GM12878 (cell line): ENCODE data around the gene SLC41A1. TPM values are rescaled to one million over a fixed set of nuclear protein-coding genes. Genes with fewer than 3 reads are reported as not detected.

Experiments
- ATAC-seq: fragments of 200-7000 bp; cut with Tn5 transposase; 3 replicates; pipeline ENCODE4 v1.9.1; 2020; ENCODE audit warnings: mild to moderate bottlenecking, moderate library complexity
- BruUV-seq: library from RNA; stranded (reverse); fragments of 400-500 nt; replicated peaks from 2 replicates; lab custom pipeline; 2021; lab: Mats Ljungman, UMichigan
- CTCF ChIA-PET: fragments of 300-600 bp; sonication (Branson Sonifier 250); formaldehyde crosslinking; extraction: SDS; loops from one replicate; lab custom pipeline; 2021; ENCODE audit warnings: inconsistent platforms; lab: Yijun Ruan, JAX
- POLR2A ChIA-PET: fragments of 350-600 bp; formaldehyde crosslinking; extraction: SDS; loops from one replicate; lab custom pipeline; 2021; ENCODE audit warnings: inconsistent platforms; lab: Charles Lee
- RAD21 ChIA-PET: fragments of 300-600 bp; sonication (Branson Sonifier 250); formaldehyde crosslinking; loops from one replicate; lab custom pipeline; 2023; ENCODE audit warnings: antibody characterized with exemption; ENCODE audit not compliant: unreplicated experiment; lab: Charles Lee
- SMC1A ChIA-PET: fragments of 300-600 bp; sonication (Branson Sonifier 250); formaldehyde crosslinking; loops from one replicate; lab custom pipeline; 2023; ENCODE audit not compliant: unreplicated experiment, uncharacterized antibody; lab: Charles Lee
- DNase-seq: peaks from one replicate; pipeline ENCODE4 v3.0.0-alpha.2; 2011; ENCODE audit warnings: low read depth, low spot score
- FAIRE-seq: peaks from 3 replicates; lab custom pipeline; 2011; peaks lifted over from hg19 to GRCh38; lab: Jason Lieb, UNC
- H2AFZ ChIP-seq: 2 replicates; pipeline ENCODE4 v1.6.0; 2011; ENCODE audit warnings: low read depth, low read length, control low read depth; ENCODE audit not compliant: control insufficient read depth
- H3K27ac ChIP-seq: 2 replicates; pipeline ENCODE4 v1.5.1; 2011; ENCODE audit warnings: control low read depth; ENCODE audit not compliant: control insufficient read depth, insufficient read depth
- H3K27me3 ChIP-seq, 2 experiments: replicated peaks in 1 of 2; 2 replicates each; pipeline versions ENCODE4 v1.6.0 to v1.6.1; 2011; ENCODE audit warnings: low read length in 1 of 2; ENCODE audit not compliant: control insufficient read depth in 2 of 2, insufficient read depth in 2 of 2
- H3K36me3 ChIP-seq, 2 experiments: 2 replicates each; pipeline ENCODE4 v1.5.1; 2011; ENCODE audit warnings: low read length in 1 of 2; ENCODE audit not compliant: control insufficient read depth in 2 of 2, insufficient read depth in 2 of 2
- H3K4me1 ChIP-seq: 2 replicates; pipeline ENCODE4 v1.6.1; 2011; ENCODE audit warnings: mild to moderate bottlenecking, low read length, moderate library complexity, mixed read lengths; ENCODE audit not compliant: control insufficient read depth, insufficient read depth
- H3K4me2 ChIP-seq: 2 replicates; pipeline ENCODE4 v1.6.0; 2011; ENCODE audit warnings: control low read depth; ENCODE audit not compliant: control insufficient read depth, insufficient read depth
- H3K4me3 ChIP-seq: fragments of 200-600 bp; sonication (generic); 2 replicates; pipeline ENCODE4 v1.5.1; 2016
- H3K79me2 ChIP-seq: 2 replicates; pipeline ENCODE4 v1.6.0; 2011; ENCODE audit warnings: low read length; ENCODE audit not compliant: control insufficient read depth, insufficient read depth
- H3K9ac ChIP-seq: 2 replicates; pipeline ENCODE4 v1.8.0; 2011; ENCODE audit warnings: low read length, control low read depth, mixed read lengths; ENCODE audit not compliant: control insufficient read depth, insufficient read depth
- H3K9me3 ChIP-seq: replicated peaks from 3 replicates; pipeline ENCODE4 v1.5.1; 2011; ENCODE audit warnings: mild to moderate bottlenecking, low read length; ENCODE audit not compliant: control insufficient read depth, insufficient read depth
- H4K20me1 ChIP-seq: 2 replicates; pipeline ENCODE4 v1.6.0; 2011; ENCODE audit not compliant: control insufficient read depth, insufficient read depth
- BCL11A ChIP-seq: IDR thresholded peaks from 2 replicates; pipeline ENCODE4 v1.6.1; 2011; ENCODE audit warnings: low read depth, low read length
- CEBPB ChIP-seq, 2 experiments: fragments of 150-350 bp in 1 of 2; IDR thresholded peaks; 2 replicates each; pipeline ENCODE4 v1.6.1; 2012 to 2014; ENCODE audit warnings: low read depth in 2 of 2, low read length in 2 of 2, borderline replicate concordance in 1 of 2, inconsistent platforms in 1 of 2
- E4F1 ChIP-seq: fragments of 450-650 bp; IDR thresholded peaks from 2 replicates; pipeline ENCODE4 v1.6.1; 2018; ENCODE audit warnings: borderline replicate concordance, mild to moderate bottlenecking; ENCODE audit not compliant: partially characterized antibody
- EP300 ChIP-seq, 2 experiments: fragments of 150-350 bp in 1 of 2; IDR thresholded peaks; 2 replicates each; pipeline ENCODE4 v1.6.1; 2011 to 2012; ENCODE audit warnings: low read depth in 2 of 2, low read length in 2 of 2, borderline replicate concordance in 1 of 2, improper control_type of control experiment in 1 of 2, inconsistent platforms in 1 of 2; ENCODE audit not compliant: control insufficient read depth in 1 of 2
- HCFC1 ChIP-seq: fragments of 150-350 bp; IDR thresholded peaks from 2 replicates; pipeline ENCODE4 v1.6.1; 2014; ENCODE audit warnings: low read length
- MEF2A ChIP-seq: IDR thresholded peaks from 2 replicates; pipeline ENCODE4 v1.6.1; 2011; ENCODE audit warnings: low read depth, mild to moderate bottlenecking, low read length, moderate library complexity; ENCODE audit not compliant: insufficient read depth
- MYC ChIP-seq: IDR thresholded peaks from 2 replicates; pipeline ENCODE4 v1.6.1; 2011; ENCODE audit warnings: mild to moderate bottlenecking, low read length, moderate library complexity, inconsistent platforms; ENCODE audit not compliant: insufficient read depth, insufficient replicate concordance, insufficient read length, severe bottlenecking
- NFYA ChIP-seq: IDR thresholded peaks from 2 replicates; pipeline ENCODE4 v1.6.1; 2011; ENCODE audit warnings: low read depth, mild to moderate bottlenecking, low read length, improper control_type of control experiment, borderline replicate concordance
- NR2C1 ChIP-seq: fragments of 450-650 bp; IDR thresholded peaks from 2 replicates; pipeline ENCODE4 v1.6.1; 2017; ENCODE audit warnings: antibody characterized with exemption, mild to moderate bottlenecking, moderate library complexity
- NR2F1 ChIP-seq: fragments of 450-650 bp; conservative IDR thresholded peaks from 2 replicates; pipeline ENCODE4 v1.6.1; 2017; ENCODE audit warnings: mild to moderate bottlenecking
- PAX5 ChIP-seq: IDR thresholded peaks from 2 replicates; pipeline ENCODE4 v1.6.1; 2011; ENCODE audit warnings: low read depth, low read length, borderline replicate concordance
- SMAD5 ChIP-seq: IDR thresholded peaks from 2 replicates; pipeline ENCODE4 v1.6.1; 2016; ENCODE audit warnings: antibody characterized with exemption, low read depth
- TCF3 ChIP-seq: IDR thresholded peaks from 2 replicates; pipeline ENCODE4 v1.6.1; 2012; ENCODE audit warnings: low read depth, mild to moderate bottlenecking, low read length, borderline replicate concordance; ENCODE audit not compliant: insufficient read depth
- YY1 ChIP-seq: IDR thresholded peaks from 2 replicates; pipeline ENCODE4 v1.6.1; 2011; ENCODE audit warnings: low read depth, mild to moderate bottlenecking, low read length
- ZNF274 ChIP-seq: IDR thresholded peaks from one replicate; pipeline ENCODE4 v1.8.0; 2011; ENCODE audit not compliant: insufficient read length, insufficient read depth
- WGBS: methylation state at CpG from one replicate; pipeline ENCODE4 v1.1.6; 2016; ENCODE audit warnings: low lambda C conversion rate; ENCODE audit not compliant: insufficient replicate concordance, insufficient coverage; ENCODE audit errors: missing lambda C conversion rate; 5-methylcytosine and 5-hydroxymethylcytosine counted together
- in situ Hi-C: fragments of 300-500 bp; cut with MboI; formaldehyde crosslinking; loops from 9 replicates; pipeline ENCODE4 v1.14.3; 2018; ENCODE audit warnings: mixed read lengths
- intact Hi-C: fragments of 100-400 bp; cut with micrococcal nuclease; formaldehyde crosslinking; loops from one replicate; pipeline ENCODE4 v1.14.2; 2022; ENCODE audit not compliant: unreplicated experiment
- polyA plus RNA-seq, 11 experiments: library from polyadenylated mRNA; depleted of rRNA in 4 of 11; unstranded in 6 of 11; stranded (reverse) in 5 of 11; fragments of >200 nt; fragmentation: Nextera tagmentation in 4 of 11; fragmentation: Illumina TruSeq in 1 of 11; extraction: Ambion mirVana in 4 of 11; extraction: Trizol in 1 of 11; gene quantifications; 1 replicate in 1 of 11; 2 replicates in 10 of 11; pipeline versions ENCODE4 v1.2.1 to v1.2.3, GENCODE V29; 2011 to 2016; ENCODE audit warnings: inconsistent platforms in 2 of 11, missing spikeins in 2 of 11, low read depth in 1 of 11
- total RNA-seq, 4 experiments: library from RNA; depleted of rRNA in 3 of 4; stranded (reverse); fragments of >200 nt in 3 of 4; fragmentation: Illumina TruSeq in 1 of 4; extraction: Trizol in 1 of 4; gene quantifications; 2 replicates each; pipeline versions ENCODE4 v1.2.1 to v1.2.3, GENCODE V29; 2013 to 2021

Gene SLC41A1
- total and polyA plus RNA-seq, 10 of the 15 experiments (the other 5 are each of a cell fraction or from before 2014, with no cell fraction given) = 0.13 to 11.3 (median 0.42) TPM

- no peak overlapping the region for H3K27ac ChIP-seq
- RAD21 ChIA-PET = no interaction called here
- no peaks in the 10 kb centered on the region for H3K27me3 ChIP-seq
- FAIRE-seq (no peak), DNase-seq (no peak), ATAC-seq (no peak)
- peaks cover 8% of the 10 kb centered on the region for H3K4me1 ChIP-seq
- BruUV-seq = no TSS peak
- H3K4me3 ChIP-seq = no peak overlapping the region
- H3K4me2 ChIP-seq = no peak overlapping the region
- TF ChIP-seq PAX5 (no peak), NFYA (no peak), YY1 (no peak), HCFC1 (no peak), NR2C1 (no peak), MYC (no peak), TCF3 (no peak), CEBPB (IDR thresholded peaks at IDR 0.05; ENCODE audit: borderline replicate concordance in 1 of 2, low read depth in 2 of 2, low read length in 2 of 2) (no peak), ZNF274 (no peak), E4F1 (no peak), MEF2A (no peak), EP300 (IDR thresholded peaks at IDR 0.05; ENCODE audit: borderline replicate concordance in 1 of 2, control insufficient read depth in 1 of 2, low read depth in 2 of 2, low read length in 2 of 2) (no peak), SMAD5 (no peak), NR2F1 (no peak), BCL11A (no peak)
- POLR2A ChIA-PET = interaction anchor here (0.8 to 1.2 kb wide), 2 partner anchors 10 to 101 kb away, joined by 3 read pairs; no protein-coding TSS in a partner anchor
- H3K9me3 ChIP-seq = no peaks in the 10 kb centered on the region
- SMC1A ChIA-PET = interaction anchor here (0.8 to 1.3 kb wide), 2 partner anchors 41 to 59 kb away, joined by 3 read pairs; no protein-coding TSS in a partner anchor
- 97% methylated on average over 4 of the region's 4 CpGs for WGBS
- peaks cover 9% of the 10 kb centered on the region for H3K79me2 ChIP-seq
- H3K36me3 ChIP-seq = no peaks in the 10 kb centered on the region; a peak in 1 of 4 replicates
- in situ Hi-C loops = no loop called here
- intact Hi-C loops = no loop called here
- H4K20me1 ChIP-seq = no peaks in the 10 kb centered on the region
- H2AFZ ChIP-seq = no peak overlapping the region
- no peak overlapping the region for H3K9ac ChIP-seq
- CTCF ChIA-PET = interaction anchor here (0.6 to 2.0 kb wide), 4 partner anchors 15 to 113 kb away, joined by 3 to 5 read pairs (median 4); no protein-coding TSS in a partner anchor
These were observed 42.4 kb downstream of the SLC41A1 start for GRCh38 chr1:205770618-205771017.
